Measurements from ENCODE around the gene RHOT2. TPM values are rescaled to one million over a fixed set of nuclear protein-coding genes. Genes with fewer than 3 reads are reported as not detected.

The RHOT2 gene
- total RNA-seq (ENCODE audit: low replicate concordance) = 146 and 163 TPM in 2 replicates
- long read RNA-seq, partial matches to known transcripts = 0 of 7 reads
- long read RNA-seq, other reads (novel, unspliced or antisense) = 3 of 7 reads

GRCh38 chr16:667780-668518 is at the start of gene RHOT2:
Gene RHOT2, plus strand, starts transcription at chr16:668132. Its CDS starts 68 bp downstream, at chr16:668200.
- DNase-seq (ENCODE audit: extremely low spot score, unreplicated experiment) = peak; percentile 94
- Mint-ChIP-seq H3K36me3 (no peaks in the 10 kb centered on the region), H3K4me3 (peak within 1 kb of the TSS; percentile 82), H3K27ac (peak within 1 kb of the TSS; percentile 59), H3K4me1 (ENCODE audit: unreplicated experiment) (peaks cover 4% of the 10 kb centered on the region), H3K27me3 (no peaks in the 10 kb centered on the region), H3K9me3 (no peaks in the 10 kb centered on the region)
- TF ChIP-seq CTCF (conservative IDR thresholded peaks at IDR 0.05) = peak; percentile 89

GRCh38 chr16:619476-620100 is 48.3 kb upstream of the RHOT2 start:
- H3K4me3 Mint-ChIP-seq = no peak overlapping the region
- no peaks in the 10 kb centered on the region for H3K27me3 Mint-ChIP-seq
- H3K4me1 Mint-ChIP-seq (ENCODE audit: unreplicated experiment) = peaks cover 21% of the 10 kb centered on the region
- H3K36me3 Mint-ChIP-seq = peaks cover 5% of the 10 kb centered on the region
- H3K9me3 Mint-ChIP-seq = no peaks in the 10 kb centered on the region
- TF ChIP-seq CTCF (conservative IDR thresholded peaks at IDR 0.05) = no peak
- DNase-seq (ENCODE audit: extremely low spot score, unreplicated experiment) = no peak
- H3K27ac Mint-ChIP-seq = no peak overlapping the region

- Mint-ChIP-seq H3K9me3 (no peaks in the 10 kb centered on the region), H3K4me3 (no peak overlapping the region), H3K27me3 (no peaks in the 10 kb centered on the region), H3K27ac (no peak overlapping the region), H3K36me3 (no peaks in the 10 kb centered on the region), H3K4me1 (ENCODE audit: unreplicated experiment) (peaks cover 16% of the 10 kb centered on the region)
- no peak for TF ChIP-seq CTCF (conservative IDR thresholded peaks at IDR 0.05)
- DNase-seq (ENCODE audit: extremely low spot score, unreplicated experiment) = no peak
Observed at GRCh38 chr16:620700-621525, 47.0 kb upstream of the RHOT2 start.

- no peak for TF ChIP-seq CTCF (conservative IDR thresholded peaks at IDR 0.05)
- Mint-ChIP-seq H3K27me3 (no peaks in the 10 kb centered on the region), H3K4me3 (no peak overlapping the region), H3K4me1 (ENCODE audit: unreplicated experiment) (peaks cover 16% of the 10 kb centered on the region), H3K9me3 (no peaks in the 10 kb centered on the region), H3K36me3 (no peaks in the 10 kb centered on the region), H3K27ac (no peak overlapping the region)
- no peak for DNase-seq (ENCODE audit: extremely low spot score, unreplicated experiment)
Observed at GRCh38 chr16:621526-622105, 46.3 kb upstream of the RHOT2 start.

GRCh38 chr16:622920-623280 is 45.0 kb upstream of the RHOT2 start:
- H3K27me3 Mint-ChIP-seq = no peaks in the 10 kb centered on the region
- H3K27ac Mint-ChIP-seq = no peak overlapping the region
- peaks cover 16% of the 10 kb centered on the region for H3K4me1 Mint-ChIP-seq (ENCODE audit: unreplicated experiment)
- no peak for DNase-seq (ENCODE audit: extremely low spot score, unreplicated experiment)
- no peaks in the 10 kb centered on the region for H3K9me3 Mint-ChIP-seq
- TF ChIP-seq CTCF (conservative IDR thresholded peaks at IDR 0.05) = no peak
- H3K36me3 Mint-ChIP-seq = no peaks in the 10 kb centered on the region
- no peak overlapping the region for H3K4me3 Mint-ChIP-seq
